ENCODE results near the gene EPPIN.
"Not testable (repeated sequence)": the region's sequence is repeated elsewhere in the genome, so short reads cannot be mapped to it uniquely, and the experiment has no call there.

Gene EPPIN

DNA sequence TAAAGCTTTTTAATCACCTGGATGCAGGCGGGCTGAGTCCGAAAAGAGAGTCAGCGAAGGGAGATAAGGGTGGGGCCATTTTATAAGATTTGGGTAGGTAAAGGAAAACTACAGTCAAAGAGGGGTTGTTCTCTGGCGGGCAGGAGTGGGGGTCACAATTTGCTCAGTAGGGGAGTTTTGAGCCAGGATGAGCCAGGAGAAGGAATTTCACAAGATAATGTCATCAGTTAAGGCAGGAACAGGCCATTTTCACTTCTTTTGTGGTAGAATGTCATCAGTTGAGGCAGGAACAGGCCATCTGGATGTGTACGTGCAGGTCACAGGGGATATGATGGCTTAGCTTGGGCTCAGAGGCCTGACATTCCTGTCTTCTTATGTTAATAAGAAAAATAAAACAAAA is 37.1 kb upstream of the EPPIN start:
- H3K4me3 ChIP-seq (ENCODE audit: control insufficient read depth in 1 of 7, extremely low read depth in 1 of 7, insufficient read depth in 4 of 7, low read depth in 2 of 7, low read length in 6 of 7); H3K9me3 ChIP-seq (ENCODE audit: control extremely low read depth in 1 of 5, control insufficient read depth in 4 of 5, insufficient read depth in 2 of 5, low read depth in 1 of 5, low read length in 4 of 5); H3K27ac ChIP-seq (ENCODE audit: insufficient read depth in 1 of 2, low read depth in 1 of 2, low read length in 2 of 2, poor library complexity in 1 of 2, severe bottlenecking in 2 of 2); H3K27me3 ChIP-seq (replicated peaks in 2 of 5; ENCODE audit: control insufficient read depth in 4 of 5, insufficient read depth in 5 of 5, low read length in 4 of 5); POLR2A ChIA-PET; DNase-seq; H3K36me3 ChIP-seq (ENCODE audit: control insufficient read depth in 4 of 4, insufficient read depth in 4 of 4, low read length in 3 of 4); CTCF ChIA-PET; H3K4me1 ChIP-seq (ENCODE audit: control extremely low read depth in 1 of 4, control insufficient read depth in 4 of 4, insufficient read depth in 4 of 4, low read length in 3 of 4): not testable (repeated sequence)
- 100% methylated on average over 2 of the region's 5 CpGs for WGBS (ENCODE audit: insufficient coverage)

DNA sequence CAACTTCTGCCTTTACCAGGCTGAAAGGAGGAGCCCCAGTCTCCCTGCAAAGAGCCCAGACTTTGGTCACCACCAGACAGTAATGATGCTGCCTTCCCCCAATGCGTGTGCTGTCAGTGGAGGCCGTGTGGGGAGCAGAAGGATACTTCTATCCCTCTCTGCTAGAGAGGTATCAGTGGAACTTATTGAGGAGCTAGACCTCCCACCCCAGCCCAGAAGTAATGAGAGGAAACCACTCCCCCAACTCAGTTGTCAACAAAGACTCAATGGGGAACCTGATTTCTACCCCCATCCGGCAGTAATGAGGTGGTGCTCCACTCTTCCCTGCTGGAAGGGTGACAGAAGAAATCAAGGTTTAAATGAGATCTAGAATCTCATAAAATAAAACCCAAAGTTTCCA is 36.3 kb upstream of the EPPIN start:
- Histone ChIP-seq H3K9me3 (ENCODE audit: control extremely low read depth in 1 of 5, control insufficient read depth in 4 of 5, insufficient read depth in 2 of 5, low read depth in 1 of 5, low read length in 4 of 5) (peaks cover 0 to 4% (median 0%) of the 10 kb centered on the region in 5 experiments), H3K4me3 (ENCODE audit: control insufficient read depth in 1 of 7, extremely low read depth in 1 of 7, insufficient read depth in 4 of 7, low read depth in 2 of 7, low read length in 6 of 7) (no peak overlapping the region), H3K4me1 (ENCODE audit: control extremely low read depth in 1 of 4, control insufficient read depth in 4 of 4, insufficient read depth in 4 of 4, low read length in 3 of 4) (no peaks in the 10 kb centered on the region), H3K27me3 (replicated peaks in 2 of 5; ENCODE audit: control insufficient read depth in 4 of 5, insufficient read depth in 5 of 5, low read length in 4 of 5) (peaks cover 2 to 11% (median 7%) of the 10 kb centered on the region in 5 experiments), H3K36me3 (ENCODE audit: control insufficient read depth in 4 of 4, insufficient read depth in 4 of 4, low read length in 3 of 4) (no peaks in the 10 kb centered on the region), H3K27ac (ENCODE audit: insufficient read depth in 1 of 2, low read depth in 1 of 2, low read length in 2 of 2, poor library complexity in 1 of 2, severe bottlenecking in 2 of 2) (no peak overlapping the region)
- 100% methylated on average over 1 of the region's 3 CpGs for WGBS (ENCODE audit: insufficient coverage)
- DNase-seq = no peak
- ChIA-PET POLR2A (interaction anchor here (0.5 kb wide), 1 partner anchor 15 kb away, joined by 4 read pairs; no protein-coding TSS in a partner anchor), CTCF (no interaction called here)

DNA sequence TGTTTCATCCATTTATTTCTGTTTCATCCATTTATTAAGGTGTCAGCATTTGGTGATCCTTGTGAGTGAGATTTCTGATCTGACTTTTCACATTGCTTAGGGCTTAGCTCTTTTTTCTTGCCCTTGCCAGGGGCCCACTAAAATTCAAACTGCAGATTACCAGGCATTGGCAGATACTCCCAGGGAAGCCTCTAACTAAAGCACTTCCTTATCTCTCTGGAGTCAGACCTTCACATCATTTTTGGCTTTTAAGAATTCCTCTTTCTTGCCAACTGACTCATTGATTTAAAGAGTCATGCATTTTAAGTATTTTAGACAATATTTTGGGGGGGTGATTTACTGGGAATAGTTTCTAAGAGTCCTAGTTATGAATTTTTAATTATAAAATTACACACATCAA is 34.5 kb upstream of the EPPIN start:
- H3K4me3 ChIP-seq (ENCODE audit: control insufficient read depth in 1 of 7, extremely low read depth in 1 of 7, insufficient read depth in 4 of 7, low read depth in 2 of 7, low read length in 6 of 7) = no peak overlapping the region
- ChIA-PET POLR2A (no interaction called here), CTCF (no interaction called here)
- H3K27ac ChIP-seq (ENCODE audit: insufficient read depth in 1 of 2, low read depth in 1 of 2, low read length in 2 of 2, poor library complexity in 1 of 2, severe bottlenecking in 2 of 2) = no peak overlapping the region
- DNase-seq = peak in 2 of 3 donors; percentile 5
- H3K36me3 ChIP-seq (ENCODE audit: control insufficient read depth in 4 of 4, insufficient read depth in 4 of 4, low read length in 3 of 4) = no peaks in the 10 kb centered on the region
- H3K27me3 ChIP-seq (replicated peaks in 2 of 5; ENCODE audit: control insufficient read depth in 4 of 5, insufficient read depth in 5 of 5, low read length in 4 of 5) = peaks cover 2 to 11% (median 7%) of the 10 kb centered on the region in 5 experiments
- H3K9me3 ChIP-seq (ENCODE audit: control extremely low read depth in 1 of 5, control insufficient read depth in 4 of 5, insufficient read depth in 2 of 5, low read depth in 1 of 5, low read length in 4 of 5) = no peaks in the 10 kb centered on the region
- no peaks in the 10 kb centered on the region for H3K4me1 ChIP-seq (ENCODE audit: control extremely low read depth in 1 of 4, control insufficient read depth in 4 of 4, insufficient read depth in 4 of 4, low read length in 3 of 4)

DNA sequence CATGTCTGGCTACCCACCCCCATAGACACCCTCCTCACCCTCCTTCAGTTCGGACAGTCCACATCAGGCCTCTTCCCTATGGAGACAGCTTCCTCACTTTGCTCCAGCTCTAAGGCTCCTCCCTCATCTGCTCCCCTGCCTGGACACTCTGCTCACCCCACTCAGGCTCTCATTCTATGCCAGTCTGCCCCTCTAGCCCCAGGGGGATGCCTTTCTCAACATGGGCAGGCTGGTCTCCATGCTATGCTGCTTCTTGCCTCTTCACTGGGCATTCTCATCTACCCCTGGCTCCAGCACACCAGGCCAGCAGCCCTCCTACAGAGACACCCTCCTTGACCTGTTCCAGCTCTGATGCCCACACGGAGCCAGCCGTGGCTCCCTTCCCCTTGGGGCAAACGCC is 32.0 kb upstream of the EPPIN start, which contains the start of gene WFDC8:
Gene WFDC8 (minus strand): TSS at position 101 of the 400 bp plus-strand sequence. CDS start 37 bp downstream, at position 64.
- no peak within 1 kb of the TSS for H3K27ac ChIP-seq (ENCODE audit: insufficient read depth in 1 of 2, low read depth in 1 of 2, low read length in 2 of 2, poor library complexity in 1 of 2, severe bottlenecking in 2 of 2)
- ChIA-PET POLR2A (no interaction called here), CTCF (interaction anchor here (1.0 kb wide), 1 partner anchor 17 kb away, joined by 3 read pairs; no protein-coding TSS in a partner anchor)
- no peak within 1 kb of the TSS for H3K4me3 ChIP-seq (ENCODE audit: control insufficient read depth in 1 of 7, extremely low read depth in 1 of 7, insufficient read depth in 4 of 7, low read depth in 2 of 7, low read length in 6 of 7)
- H3K9me3 ChIP-seq (ENCODE audit: control extremely low read depth in 1 of 5, control insufficient read depth in 4 of 5, insufficient read depth in 2 of 5, low read depth in 1 of 5, low read length in 4 of 5) = no peaks in the 10 kb centered on the region
- WGBS (ENCODE audit: insufficient coverage) = 86% methylated on average over 1 of the region's 4 CpGs
- DNase-seq = no peak
- peaks cover 2 to 11% (median 7%) of the 10 kb centered on the region in 5 experiments for H3K27me3 ChIP-seq (replicated peaks in 2 of 5; ENCODE audit: control insufficient read depth in 4 of 5, insufficient read depth in 5 of 5, low read length in 4 of 5)
- H3K36me3 ChIP-seq (ENCODE audit: control insufficient read depth in 4 of 4, insufficient read depth in 4 of 4, low read length in 3 of 4) = no peaks in the 10 kb centered on the region
- H3K4me1 ChIP-seq (ENCODE audit: control extremely low read depth in 1 of 4, control insufficient read depth in 4 of 4, insufficient read depth in 4 of 4, low read length in 3 of 4) = no peaks in the 10 kb centered on the region

DNA sequence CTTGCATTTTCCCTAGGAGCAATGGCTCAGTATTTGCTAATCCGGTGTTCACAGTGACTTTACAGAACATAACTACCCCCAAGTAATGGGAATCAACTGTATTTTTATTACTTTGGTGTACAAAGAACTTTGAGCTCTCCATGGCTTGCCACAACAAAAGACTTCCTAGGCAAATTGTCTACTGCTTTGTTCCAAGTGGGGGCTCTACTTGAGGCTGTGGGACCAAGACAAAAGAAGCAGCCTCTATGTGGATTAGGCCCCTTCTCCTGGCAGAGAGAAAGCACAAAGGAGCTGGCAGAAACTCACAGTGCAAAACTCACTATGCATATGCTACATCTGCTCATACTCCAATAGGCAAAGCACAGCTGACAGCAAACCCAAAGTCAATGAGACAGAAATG is 31.0 kb upstream of the EPPIN start:
- no peaks in the 10 kb centered on the region for H3K36me3 ChIP-seq (ENCODE audit: control insufficient read depth in 4 of 4, insufficient read depth in 4 of 4, low read length in 3 of 4)
- H3K4me1 ChIP-seq (ENCODE audit: control extremely low read depth in 1 of 4, control insufficient read depth in 4 of 4, insufficient read depth in 4 of 4, low read length in 3 of 4) = no peaks in the 10 kb centered on the region
- no CpG with 5 or more reads among the region's 1 CpG for WGBS (ENCODE audit: insufficient coverage)
- no peak overlapping the region for H3K27ac ChIP-seq (ENCODE audit: insufficient read depth in 1 of 2, low read depth in 1 of 2, low read length in 2 of 2, poor library complexity in 1 of 2, severe bottlenecking in 2 of 2)
- no peak overlapping the region for H3K4me3 ChIP-seq (ENCODE audit: control insufficient read depth in 1 of 7, extremely low read depth in 1 of 7, insufficient read depth in 4 of 7, low read depth in 2 of 7, low read length in 6 of 7)
- CTCF ChIA-PET = no interaction called here
- POLR2A ChIA-PET = no interaction called here
- no peak for DNase-seq
- H3K9me3 ChIP-seq (ENCODE audit: control extremely low read depth in 1 of 5, control insufficient read depth in 4 of 5, insufficient read depth in 2 of 5, low read depth in 1 of 5, low read length in 4 of 5) = no peaks in the 10 kb centered on the region
- H3K27me3 ChIP-seq (replicated peaks in 2 of 5; ENCODE audit: control insufficient read depth in 4 of 5, insufficient read depth in 5 of 5, low read length in 4 of 5) = peaks cover 2 to 9% (median 7%) of the 10 kb centered on the region in 5 experiments

DNA sequence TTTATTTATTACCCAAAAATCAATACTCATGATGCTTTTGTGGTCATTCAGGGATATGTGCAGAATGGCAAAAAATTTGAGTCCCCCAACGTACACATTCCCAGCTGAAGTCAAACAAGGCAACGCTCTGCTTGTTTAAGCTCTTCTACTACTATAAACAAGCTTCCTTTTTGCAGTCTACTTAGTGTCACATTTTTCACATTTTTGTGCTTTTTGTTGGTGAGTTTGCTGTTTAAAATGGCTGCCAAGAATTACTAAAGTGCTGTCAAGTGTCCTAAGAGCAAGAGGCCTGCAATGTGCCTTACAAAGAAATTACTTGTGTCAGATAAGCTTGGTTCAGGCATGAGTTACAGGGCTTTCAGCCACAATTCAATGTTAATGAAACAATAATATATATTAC is 29.8 kb upstream of the EPPIN start:
- ChIA-PET CTCF (no interaction called here), POLR2A (no interaction called here)
- no CpG with 5 or more reads among the region's 2 CpGs for whole genome bisulfite sequencing (ENCODE audit: insufficient coverage)
- no peaks in the 10 kb centered on the region for H3K9me3 ChIP-seq (ENCODE audit: control extremely low read depth in 1 of 5, control insufficient read depth in 4 of 5, insufficient read depth in 2 of 5, low read depth in 1 of 5, low read length in 4 of 5)
- H3K4me1 ChIP-seq (ENCODE audit: control extremely low read depth in 1 of 4, control insufficient read depth in 4 of 4, insufficient read depth in 4 of 4, low read length in 3 of 4) = no peaks in the 10 kb centered on the region
- peaks cover 2 to 8% (median 7%) of the 10 kb centered on the region in 5 experiments for H3K27me3 ChIP-seq (replicated peaks in 2 of 5; ENCODE audit: control insufficient read depth in 4 of 5, insufficient read depth in 5 of 5, low read length in 4 of 5)
- no peak overlapping the region for H3K4me3 ChIP-seq (ENCODE audit: control insufficient read depth in 1 of 7, extremely low read depth in 1 of 7, insufficient read depth in 4 of 7, low read depth in 2 of 7, low read length in 6 of 7)
- DNase-seq = no peak
- no peaks in the 10 kb centered on the region for H3K36me3 ChIP-seq (ENCODE audit: control insufficient read depth in 4 of 4, insufficient read depth in 4 of 4, low read length in 3 of 4)
- H3K27ac ChIP-seq (ENCODE audit: insufficient read depth in 1 of 2, low read depth in 1 of 2, low read length in 2 of 2, poor library complexity in 1 of 2, severe bottlenecking in 2 of 2) = no peak overlapping the region

DNA sequence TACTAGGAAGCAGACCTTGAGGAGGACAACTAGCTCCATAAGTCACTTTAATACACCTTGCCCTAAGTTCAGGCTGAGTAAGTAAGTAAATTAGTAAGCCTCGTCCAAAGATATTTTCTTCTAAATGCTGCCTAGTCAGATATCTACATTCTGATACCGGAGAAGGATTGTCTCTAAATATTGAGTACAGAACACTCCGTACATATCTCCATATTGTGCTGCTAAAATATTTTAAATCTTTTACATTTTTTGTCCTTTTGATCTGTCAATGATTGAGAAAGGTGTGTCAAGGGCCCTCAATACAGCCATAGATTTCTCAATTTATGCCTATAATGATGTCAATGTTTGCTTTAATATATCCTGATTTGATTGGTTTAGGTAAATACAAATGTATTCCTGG is 28.7 kb upstream of the EPPIN start:
- no peaks in the 10 kb centered on the region for H3K4me1 ChIP-seq (ENCODE audit: control extremely low read depth in 1 of 4, control insufficient read depth in 4 of 4, insufficient read depth in 4 of 4, low read length in 3 of 4)
- H3K27me3 ChIP-seq (replicated peaks in 2 of 5; ENCODE audit: control insufficient read depth in 4 of 5, insufficient read depth in 5 of 5, low read length in 4 of 5) = peaks cover under 1 to 10% (median 2%) of the 10 kb centered on the region in 5 experiments
- POLR2A ChIA-PET = no interaction called here
- CTCF ChIA-PET = no interaction called here
- no peak overlapping the region for H3K4me3 ChIP-seq (ENCODE audit: control insufficient read depth in 1 of 7, extremely low read depth in 1 of 7, insufficient read depth in 4 of 7, low read depth in 2 of 7, low read length in 6 of 7)
- no CpG with 5 or more reads among the region's 3 CpGs for WGBS (ENCODE audit: insufficient coverage)
- H3K9me3 ChIP-seq (ENCODE audit: control extremely low read depth in 1 of 5, control insufficient read depth in 4 of 5, insufficient read depth in 2 of 5, low read depth in 1 of 5, low read length in 4 of 5) = no peaks in the 10 kb centered on the region
- H3K27ac ChIP-seq (ENCODE audit: insufficient read depth in 1 of 2, low read depth in 1 of 2, low read length in 2 of 2, poor library complexity in 1 of 2, severe bottlenecking in 2 of 2) = no peak overlapping the region
- H3K36me3 ChIP-seq (ENCODE audit: control insufficient read depth in 4 of 4, insufficient read depth in 4 of 4, low read length in 3 of 4) = no peaks in the 10 kb centered on the region
- DNase-seq = no peak

Measured in common myeloid progenitor, CD34-positive (primary cell).